HEK293 (cell line): ENCODE measurements around the gene FOXL2.

Experiments
- CTCF ChIA-PET: fragments of 350-600 bp; formaldehyde crosslinking; extraction: SDS; loops from one replicate; lab custom pipeline; 2021; ENCODE audit warnings: antibody characterized with exemption; lab: Yijun Ruan, JAX
- POLR2A ChIA-PET: fragments of 300-600 bp; formaldehyde crosslinking; extraction: SDS; loops from one replicate; lab custom pipeline; 2020; ENCODE audit warnings: antibody characterized with exemption, inconsistent platforms; lab: Yijun Ruan, JAX
- H3K27ac ChIP-seq: fragments of 200-500 bp; sonication (Bioruptor generic); 2 replicates; pipeline ENCODE4 v1.5.1; 2014; ENCODE audit warnings: low read depth, low read length, control low read depth, inconsistent platforms; ENCODE audit errors: extremely low read depth
- H3K36me3 ChIP-seq, 2 experiments: fragments of 200-500 bp in 1 of 2; sonication (Bioruptor generic) in 1 of 2; 1 replicate in 1 of 2; 2 replicates in 1 of 2; pipeline ENCODE4 v1.5.1; 2014 to 2017; ENCODE audit warnings: inconsistent platforms in 2 of 2, low read length in 2 of 2; ENCODE audit not compliant: control insufficient read depth in 2 of 2, insufficient read depth in 1 of 2
- H3K4me1 ChIP-seq: fragments of 200-500 bp; sonication (Bioruptor generic); 2 replicates; pipeline ENCODE4 v1.5.1; 2014; ENCODE audit warnings: mild to moderate bottlenecking, low read length, inconsistent platforms; ENCODE audit not compliant: control insufficient read depth, insufficient read depth
- H3K4me3 ChIP-seq: 2 replicates; pipeline ENCODE4 v1.5.1; 2011; ENCODE audit warnings: low read depth, mild to moderate bottlenecking, control low read depth, low read length, moderate library complexity
- H3K9me3 ChIP-seq: fragments of 200-500 bp; sonication (Bioruptor generic); 2 replicates; pipeline ENCODE4 v1.5.1; 2014; ENCODE audit warnings: low read depth, low read length, inconsistent platforms; ENCODE audit not compliant: control insufficient read depth, insufficient read depth
- AEBP2 ChIP-seq: fragments of 450-650 bp; formaldehyde crosslinking; IDR thresholded peaks from 2 replicates; pipeline ENCODE4 v1.5.1; 2016; ENCODE audit warnings: missing biosample characterization, missing genetic modification characterization, borderline replicate concordance
- BCL11A ChIP-seq: fragments of 450-650 bp; formaldehyde crosslinking; IDR thresholded peaks from 2 replicates; pipeline ENCODE4 v1.5.1; 2016; ENCODE audit warnings: low read depth, missing biosample characterization, missing genetic modification characterization
- GLI4 ChIP-seq: fragments of 450-650 bp; formaldehyde crosslinking; IDR thresholded peaks from 2 replicates; pipeline ENCODE4 v1.5.1; 2016; ENCODE audit warnings: missing biosample characterization, missing genetic modification characterization
- OSR2 ChIP-seq: fragments of 450-650 bp; formaldehyde crosslinking; IDR thresholded peaks from 2 replicates; pipeline ENCODE4 v1.5.1; 2016; ENCODE audit warnings: missing biosample characterization, missing genetic modification characterization
- PRDM10 ChIP-seq: fragments of 450-650 bp; formaldehyde crosslinking; IDR thresholded peaks from 2 replicates; pipeline ENCODE4 v1.5.1; 2016; ENCODE audit warnings: missing biosample characterization, missing genetic modification characterization
- PRDM6 ChIP-seq: fragments of 450-650 bp; formaldehyde crosslinking; IDR thresholded peaks from 2 replicates; pipeline ENCODE4 v1.5.1; 2017; ENCODE audit warnings: missing biosample characterization, missing genetic modification characterization
- ZBTB11 ChIP-seq: fragments of 450-650 bp; formaldehyde crosslinking; conservative IDR thresholded peaks from 2 replicates; pipeline ENCODE4 v1.5.1; 2016; ENCODE audit warnings: low read depth, missing biosample characterization, missing genetic modification characterization
- ZFHX2 ChIP-seq: fragments of 450-650 bp; formaldehyde crosslinking; conservative IDR thresholded peaks from 2 replicates; pipeline ENCODE4 v1.5.1; 2016; ENCODE audit warnings: missing biosample characterization, missing genetic modification characterization
- ZNF239 ChIP-seq: fragments of 450-650 bp; formaldehyde crosslinking; IDR thresholded peaks from 2 replicates; pipeline ENCODE4 v1.5.1; 2016; ENCODE audit warnings: missing biosample characterization, missing genetic modification characterization
- ZNF24 ChIP-seq: fragments of 450-650 bp; formaldehyde crosslinking; IDR thresholded peaks from 2 replicates; pipeline ENCODE4 v1.5.1; 2016; ENCODE audit warnings: missing biosample characterization, missing genetic modification characterization
- ZNF423 ChIP-seq: fragments of 450-650 bp; formaldehyde crosslinking; IDR thresholded peaks from 2 replicates; pipeline ENCODE4 v1.5.1; 2016; ENCODE audit warnings: missing biosample characterization, missing genetic modification characterization
- ZNF510 ChIP-seq: fragments of 450-650 bp; formaldehyde crosslinking; IDR thresholded peaks from 2 replicates; pipeline ENCODE4 v1.5.1; 2018; ENCODE audit warnings: mild to moderate bottlenecking, missing genetic modification characterization, missing biosample characterization; ENCODE audit not compliant: insufficient replicate concordance
- ZNF664 ChIP-seq: fragments of 450-650 bp; formaldehyde crosslinking; IDR thresholded peaks from 2 replicates; pipeline ENCODE4 v1.5.1; 2016; ENCODE audit warnings: missing biosample characterization, missing genetic modification characterization
- ZNF791 ChIP-seq: fragments of 450-650 bp; formaldehyde crosslinking; IDR thresholded peaks from 2 replicates; pipeline ENCODE4 v1.5.1; 2016; ENCODE audit warnings: missing biosample characterization, missing genetic modification characterization
- ZSCAN30 ChIP-seq: fragments of 450-650 bp; IDR thresholded peaks from 2 replicates; pipeline ENCODE4 v1.5.1; 2018; ENCODE audit warnings: missing biosample characterization, mild to moderate bottlenecking, missing genetic modification characterization, moderate library complexity

Gene FOXL2

GRCh38 chr3:138916824-138917223 lies 30.1 kb downstream of the FOXL2 start:
- Histone ChIP-seq H3K36me3 (no peaks in the 10 kb centered on the region), H3K9me3 (no peaks in the 10 kb centered on the region), H3K4me3 (no peak overlapping the region), H3K27ac (no peak overlapping the region), H3K4me1 (no peaks in the 10 kb centered on the region)
- POLR2A ChIA-PET: interaction anchor here (1.0 to 2.7 kb wide), 5 partner anchors 19 to 323 kb away, joined by 3 to 23 read pairs (median 15); partner anchors contain the start of genes CEP70 and PIK3CB
- TF ChIP-seq OSR2 (tag by site-specific recombination) (no peak), ZFHX2 (tag by site-specific recombination) (peak; percentile 29), AEBP2 (tag by site-specific recombination) (no peak), PRDM10 (tag by site-specific recombination) (peak; percentile 48), ZNF24 (no peak), ZNF239 (no peak), ZNF664 (tag by site-specific recombination) (no peak), BCL11A (tag by site-specific recombination) (no peak), GLI4 (tag by site-specific recombination) (no peak), ZSCAN30 (no peak), ZNF791 (tag by site-specific recombination) (no peak), ZNF510 (tag by site-specific recombination) (no peak), PRDM6 (tag by site-specific recombination) (no peak), ZBTB11 (tag by site-specific recombination) (no peak), ZNF423 (tag by site-specific recombination) (no peak)
- CTCF ChIA-PET: interaction anchor here (0.6 to 3.2 kb wide), 28 partner anchors 7 to 502 kb away, joined by 3 to 66 read pairs (median 8); partner anchors contain the start of genes CEP70 and PIK3CB
